Natural killer cell (primary cell): ENCODE measurements around the gene DNAJC4. TPM values are rescaled to one million over a fixed set of nuclear protein-coding genes. Genes with fewer than 3 reads are reported as not detected.

Experiments
- ATAC-seq, 3 donors: fragments of 150-1000 bp in 2 of 3; fragments of 200-7000 bp in 1 of 3; cut with Tn5 transposase; 1 replicate in 1 of 3; 2 replicates in 2 of 3; pipeline ENCODE4 v1.10.0; 2021; ENCODE audit warnings: mild to moderate bottlenecking in 2 of 3, moderate library complexity in 2 of 3
- DNase-seq, 2 donors: peaks; one replicate each; pipeline versions ENCODE4 v3.0.0 to v3.0.0-alpha.2; 2013 to 2021; ENCODE audit warnings: mixed read lengths in 1 of 2
- H3K27ac ChIP-seq: one replicate; pipeline ENCODE4 v1.5.1; 2013; ENCODE audit warnings: mild to moderate bottlenecking, low read length
- H3K27me3 ChIP-seq: one replicate; pipeline ENCODE4 v1.6.1; 2013; ENCODE audit warnings: low read length; ENCODE audit not compliant: control insufficient read depth, insufficient read depth
- H3K36me3 ChIP-seq: one replicate; pipeline ENCODE4 v1.6.1; 2013; ENCODE audit warnings: low read length; ENCODE audit not compliant: control insufficient read depth, insufficient read depth
- H3K4me1 ChIP-seq: one replicate; pipeline ENCODE4 v1.6.1; 2013; ENCODE audit warnings: low read length; ENCODE audit not compliant: control insufficient read depth, insufficient read depth
- H3K4me3 ChIP-seq: one replicate; pipeline ENCODE4 v1.5.1; 2013; ENCODE audit warnings: low read length
- H3K9me3 ChIP-seq: one replicate; pipeline ENCODE4 v1.6.1; 2013; ENCODE audit warnings: low read length; ENCODE audit not compliant: control insufficient read depth, insufficient read depth
- H3K27ac Mint-ChIP-seq, 2 donors: one replicate each; pipeline ENCODE4 v1.8.0; 2022; ENCODE audit warnings: mild to moderate bottlenecking in 2 of 2, mixed read lengths in 2 of 2, moderate library complexity in 1 of 2
- H3K27me3 Mint-ChIP-seq, 2 donors: one replicate each; pipeline ENCODE4 v1.8.0; 2022; ENCODE audit warnings: low read depth in 2 of 2, mixed read lengths in 2 of 2
- H3K36me3 Mint-ChIP-seq: one replicate; pipeline ENCODE4 v1.8.0; 2022; ENCODE audit warnings: mixed read lengths
- H3K4me1 Mint-ChIP-seq, 2 donors: one replicate each; pipeline ENCODE4 v1.8.0; 2022; ENCODE audit warnings: mixed read lengths in 2 of 2
- H3K4me3 Mint-ChIP-seq: one replicate; pipeline ENCODE4 v1.8.0; 2022; ENCODE audit warnings: mild to moderate bottlenecking, moderate library complexity, mixed read lengths
- H3K9me3 Mint-ChIP-seq, 2 donors: one replicate each; pipeline ENCODE4 v1.8.0; 2022; ENCODE audit warnings: mixed read lengths in 2 of 2
- WGBS: methylation state at CpG from one replicate; pipeline ENCODE4 v1.1.7; 2013; ENCODE audit warnings: missing lambda C conversion rate; ENCODE audit not compliant: insufficient coverage; 5-methylcytosine and 5-hydroxymethylcytosine counted together
- intact Hi-C: fragments of 100-400 bp; cut with micrococcal nuclease; formaldehyde crosslinking; loops from one replicate; pipeline ENCODE4 v1.14.2; 2022
- total RNA-seq, 4 donors: library from RNA; stranded (reverse); fragments of 120-200 nt in 1 of 4; gene quantifications; one replicate each; pipeline versions ENCODE4 v1.2.3 to v1.2.4, GENCODE V29; 2013 to 2022
- TF ChIP-seq, protein P1 (sequence below): fragments of 200-600 bp; IDR thresholded peaks from one replicate; pipeline ENCODE4 v1.8.0; 2022; ENCODE audit warnings: antibody characterized with exemption

Gene DNAJC4
- total RNA-seq, 3 donors from 2014 or later (not counting 1 experiment from before 2014, with no cell fraction given) = 45.0 to 47.0 (median 46.6) TPM

DNA sequence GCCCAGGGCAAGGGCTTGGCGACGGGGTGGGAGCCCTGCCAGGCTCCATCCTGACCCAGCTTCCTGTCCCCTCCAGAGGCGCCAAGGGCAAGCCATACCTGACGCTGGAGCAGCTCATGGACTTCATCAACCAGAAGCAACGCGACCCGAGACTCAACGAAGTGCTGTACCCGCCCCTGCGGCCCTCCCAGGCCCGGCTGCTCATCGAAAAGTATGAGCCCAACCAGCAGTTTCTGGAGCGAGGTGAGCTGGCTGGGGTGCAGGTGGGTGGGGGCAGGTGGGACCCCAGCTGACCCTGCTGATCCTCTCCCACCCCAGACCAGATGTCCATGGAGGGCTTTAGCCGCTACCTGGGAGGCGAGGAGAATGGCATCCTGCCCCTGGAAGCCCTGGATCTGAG is 26.0 kb downstream of the DNAJC4 start:
- TF ChIP-seq, protein P1, sequence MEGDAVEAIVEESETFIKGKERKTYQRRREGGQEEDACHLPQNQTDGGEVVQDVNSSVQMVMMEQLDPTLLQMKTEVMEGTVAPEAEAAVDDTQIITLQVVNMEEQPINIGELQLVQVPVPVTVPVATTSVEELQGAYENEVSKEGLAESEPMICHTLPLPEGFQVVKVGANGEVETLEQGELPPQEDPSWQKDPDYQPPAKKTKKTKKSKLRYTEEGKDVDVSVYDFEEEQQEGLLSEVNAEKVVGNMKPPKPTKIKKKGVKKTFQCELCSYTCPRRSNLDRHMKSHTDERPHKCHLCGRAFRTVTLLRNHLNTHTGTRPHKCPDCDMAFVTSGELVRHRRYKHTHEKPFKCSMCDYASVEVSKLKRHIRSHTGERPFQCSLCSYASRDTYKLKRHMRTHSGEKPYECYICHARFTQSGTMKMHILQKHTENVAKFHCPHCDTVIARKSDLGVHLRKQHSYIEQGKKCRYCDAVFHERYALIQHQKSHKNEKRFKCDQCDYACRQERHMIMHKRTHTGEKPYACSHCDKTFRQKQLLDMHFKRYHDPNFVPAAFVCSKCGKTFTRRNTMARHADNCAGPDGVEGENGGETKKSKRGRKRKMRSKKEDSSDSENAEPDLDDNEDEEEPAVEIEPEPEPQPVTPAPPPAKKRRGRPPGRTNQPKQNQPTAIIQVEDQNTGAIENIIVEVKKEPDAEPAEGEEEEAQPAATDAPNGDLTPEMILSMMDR = no peak
- Histone ChIP-seq H3K36me3 (peaks cover 6% of the 10 kb centered on the region), H3K27me3 (no peaks in the 10 kb centered on the region), H3K9me3 (no peaks in the 10 kb centered on the region), H3K4me1 (peaks cover 17% of the 10 kb centered on the region), H3K27ac (no peak overlapping the region), H3K4me3 (no peak overlapping the region)
- Mint-ChIP-seq H3K9me3 (no peaks in the 10 kb centered on the region), H3K4me3 (no peak overlapping the region), H3K36me3 (no peaks in the 10 kb centered on the region), H3K27ac (no peak overlapping the region), H3K4me1 (peaks cover 0 to 19% of the 10 kb centered on the region in 2 donors), H3K27me3 (no peaks in the 10 kb centered on the region)
- WGBS = 93% methylated on average over 15 of the region's 15 CpGs
- ATAC-seq (no peak), DNase-seq (no peak)
- intact Hi-C loops = no loop called here

DNA sequence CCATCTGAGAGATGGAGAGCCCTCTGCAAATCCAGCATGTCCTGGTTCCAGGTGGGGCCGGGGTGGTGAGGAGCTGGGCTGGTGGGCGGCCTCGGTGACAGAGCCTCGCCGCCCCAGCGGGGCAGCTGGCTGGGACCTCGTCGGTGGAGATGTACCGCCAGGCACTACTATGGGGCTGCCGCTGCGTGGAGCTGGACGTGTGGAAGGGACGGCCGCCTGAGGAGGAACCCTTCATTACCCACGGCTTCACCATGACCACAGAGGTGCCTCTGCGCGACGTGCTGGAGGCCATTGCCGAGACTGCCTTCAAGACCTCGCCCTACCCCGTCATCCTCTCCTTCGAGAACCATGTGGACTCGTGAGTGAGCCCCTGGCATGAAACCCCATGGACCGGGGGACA is 28.0 kb downstream of the DNAJC4 start:
- no peaks in the 10 kb centered on the region for H3K36me3 Mint-ChIP-seq
- no peak overlapping the region for H3K4me3 ChIP-seq
- H3K27ac ChIP-seq = no peak overlapping the region
- H3K4me1 Mint-ChIP-seq = peaks cover 0 to 9% of the 10 kb centered on the region in 2 donors
- no peaks in the 10 kb centered on the region for H3K9me3 Mint-ChIP-seq
- H3K9me3 ChIP-seq = no peaks in the 10 kb centered on the region
- ATAC-seq = no peak
- H3K4me3 Mint-ChIP-seq = no peak overlapping the region
- H3K27ac Mint-ChIP-seq = no peak overlapping the region
- peaks cover 6% of the 10 kb centered on the region for H3K36me3 ChIP-seq
- 94% methylated on average over 24 of the region's 24 CpGs for WGBS
- no peaks in the 10 kb centered on the region for H3K4me1 ChIP-seq
- TF ChIP-seq, protein P1 = no peak
- intact Hi-C loops = no loop called here
- DNase-seq = no peak
- H3K27me3 ChIP-seq = no peaks in the 10 kb centered on the region
- H3K27me3 Mint-ChIP-seq = no peaks in the 10 kb centered on the region

DNA sequence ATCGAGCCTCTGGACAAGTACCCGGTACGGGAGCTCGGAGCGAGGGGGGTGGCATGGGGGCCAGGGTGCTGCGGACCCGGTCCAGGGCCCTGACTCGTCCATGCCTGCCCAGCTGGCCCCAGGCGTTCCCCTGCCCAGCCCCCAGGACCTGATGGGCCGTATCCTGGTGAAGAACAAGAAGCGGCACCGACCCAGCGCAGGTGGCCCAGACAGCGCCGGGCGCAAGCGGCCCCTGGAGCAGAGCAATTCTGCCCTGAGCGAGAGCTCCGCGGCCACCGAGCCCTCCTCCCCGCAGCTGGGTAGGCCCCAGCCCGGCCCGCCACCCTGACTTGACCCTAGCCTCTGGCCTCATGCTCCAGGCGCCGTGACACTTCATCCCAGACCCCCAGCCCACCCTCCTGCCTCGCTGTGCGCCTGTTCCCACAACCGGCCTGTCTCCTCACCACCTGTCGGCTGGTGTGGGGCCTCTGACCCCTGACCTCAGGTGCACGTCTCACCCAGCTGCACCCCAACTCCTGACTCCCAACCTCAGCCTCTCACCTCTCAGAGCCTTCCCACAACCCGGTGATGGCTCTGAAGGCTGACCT is 28.7 kb downstream of the DNAJC4 start:
- Mint-ChIP-seq H3K4me1 (peaks cover 0 to 9% of the 10 kb centered on the region in 2 donors), H3K9me3 (no peaks in the 10 kb centered on the region), H3K27ac (peak overlapping the region in 1 of 2 donors; percentile 52), H3K4me3 (no peak overlapping the region), H3K27me3 (no peaks in the 10 kb centered on the region), H3K36me3 (no peaks in the 10 kb centered on the region)
- intact Hi-C loops = no loop called here
- TF ChIP-seq, protein P1 = no peak
- Histone ChIP-seq H3K9me3 (no peaks in the 10 kb centered on the region), H3K27me3 (no peaks in the 10 kb centered on the region), H3K4me3 (no peak overlapping the region), H3K36me3 (peaks cover 6% of the 10 kb centered on the region), H3K27ac (no peak overlapping the region), H3K4me1 (no peaks in the 10 kb centered on the region)
- WGBS = 94% methylated on average over 32 of the region's 32 CpGs
- ATAC-seq (no peak), DNase-seq (no peak)

DNA sequence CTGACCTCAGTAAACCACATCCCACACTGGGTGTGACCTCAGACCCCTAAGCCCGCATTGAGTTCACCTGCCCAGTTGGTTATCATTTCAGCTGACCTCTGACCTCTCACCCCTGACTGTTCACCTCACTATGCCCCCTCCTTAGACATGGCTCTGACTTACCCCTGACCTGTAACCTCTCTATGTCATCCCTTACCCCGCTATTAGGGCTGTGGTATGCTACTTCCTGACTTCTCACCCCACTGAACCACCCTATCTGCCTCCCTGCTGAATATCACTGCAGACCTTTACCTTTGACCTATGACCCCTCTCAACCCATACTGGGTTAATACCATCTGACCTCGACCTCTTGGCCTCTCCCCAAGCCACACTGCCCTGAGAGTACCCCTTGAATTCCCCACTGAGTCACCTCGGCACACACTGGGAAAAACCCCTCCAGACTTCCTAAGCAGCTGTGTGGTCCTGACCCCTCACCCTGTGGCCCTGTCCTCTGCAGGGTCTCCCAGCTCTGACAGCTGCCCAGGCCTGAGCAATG is 29.3 kb downstream of the DNAJC4 start:
- no peaks in the 10 kb centered on the region for H3K27me3 ChIP-seq
- TF ChIP-seq, protein P1 = no peak
- Mint-ChIP-seq H3K27me3 (no peaks in the 10 kb centered on the region), H3K4me1 (peaks cover 0 to 9% of the 10 kb centered on the region in 2 donors), H3K9me3 (no peaks in the 10 kb centered on the region), H3K36me3 (no peaks in the 10 kb centered on the region), H3K27ac (peak overlapping the region in 1 of 2 donors; percentile 52), H3K4me3 (no peak overlapping the region)
- intact Hi-C loops = no loop called here
- H3K36me3 ChIP-seq = peaks cover 6% of the 10 kb centered on the region
- H3K4me3 ChIP-seq = no peak overlapping the region
- DNase-seq = no peak
- no peaks in the 10 kb centered on the region for H3K4me1 ChIP-seq
- H3K27ac ChIP-seq = no peak overlapping the region
- no peak for ATAC-seq
- 66% methylated on average over 4 of the region's 4 CpGs for WGBS
- H3K9me3 ChIP-seq = no peaks in the 10 kb centered on the region
